ENCODE measurements around the gene TYMS.
A peak's percentile ranks its signal among the peaks of the same experiment; 100 is the strongest.

Gene TYMS

GRCh38 chr18:709771-710170, 52.3 kb downstream of the TYMS start:
- H3K4me3 ChIP-seq (ENCODE audit: insufficient read depth, low read depth, low read length): no peak overlapping the region
- no peaks in the 10 kb centered on the region for H3K9me3 ChIP-seq (ENCODE audit: control insufficient read depth, low read length)
- H3K4me1 ChIP-seq (ENCODE audit: control insufficient read depth, insufficient read depth, low read length): no peaks in the 10 kb centered on the region
- 88 to 100% methylated on average over 1 of the region's 1 CpG for WGBS, 2 experiments
- no peaks in the 10 kb centered on the region for H3K36me3 ChIP-seq (ENCODE audit: control insufficient read depth, insufficient read depth, low read length)
- no peak overlapping the region for H3K27ac ChIP-seq (ENCODE audit: insufficient read depth, low read depth, low read length, poor library complexity, severe bottlenecking)
- no peaks in the 10 kb centered on the region for H3K27me3 ChIP-seq (ENCODE audit: control insufficient read depth, insufficient read depth, low read length, poor library complexity, severe bottlenecking)

- Histone ChIP-seq H3K27ac (ENCODE audit: insufficient read depth, low read depth, low read length, poor library complexity, severe bottlenecking) (no peak overlapping the region), H3K9me3 (ENCODE audit: control insufficient read depth, low read length) (no peaks in the 10 kb centered on the region), H3K27me3 (ENCODE audit: control insufficient read depth, insufficient read depth, low read length, poor library complexity, severe bottlenecking) (no peaks in the 10 kb centered on the region), H3K36me3 (ENCODE audit: control insufficient read depth, insufficient read depth, low read length) (no peaks in the 10 kb centered on the region), H3K4me1 (ENCODE audit: control insufficient read depth, insufficient read depth, low read length) (no peaks in the 10 kb centered on the region), H3K4me3 (ENCODE audit: insufficient read depth, low read depth, low read length) (no peak overlapping the region)
- WGBS, 2 experiments: 100% methylated on average over 1 of the region's 3 CpGs
These were observed 53.2 kb downstream of the TYMS start for GRCh38 chr18:710418-711300.

- 14 to 19% methylated on average over 8 of the region's 8 CpGs for WGBS, 2 experiments
These were observed 53.8 kb downstream of the TYMS start for GRCh38 chr18:711310-711656.

GRCh38 chr18:711657-712400, 54.4 kb downstream of the TYMS start:
- Histone ChIP-seq H3K4me3 (ENCODE audit: insufficient read depth, low read depth, low read length) (peak overlapping the region; percentile 54), H3K36me3 (ENCODE audit: control insufficient read depth, insufficient read depth, low read length) (no peaks in the 10 kb centered on the region), H3K27ac (ENCODE audit: insufficient read depth, low read depth, low read length, poor library complexity, severe bottlenecking) (no peak overlapping the region), H3K4me1 (ENCODE audit: control insufficient read depth, insufficient read depth, low read length) (no peaks in the 10 kb centered on the region), H3K9me3 (ENCODE audit: control insufficient read depth, low read length) (no peaks in the 10 kb centered on the region), H3K27me3 (ENCODE audit: control insufficient read depth, insufficient read depth, low read length, poor library complexity, severe bottlenecking) (no peaks in the 10 kb centered on the region)
- 1% methylated on average over 42 of the region's 42 CpGs for WGBS, 2 experiments

More at GRCh38 chr18:711310-711656, 53.8 kb downstream of the TYMS start:
- H3K9me3 ChIP-seq (ENCODE audit: control insufficient read depth, low read length): no peaks in the 10 kb centered on the region
- no peak overlapping the region for H3K27ac ChIP-seq (ENCODE audit: insufficient read depth, low read depth, low read length, poor library complexity, severe bottlenecking)
- no peaks in the 10 kb centered on the region for H3K4me1 ChIP-seq (ENCODE audit: control insufficient read depth, insufficient read depth, low read length)
- peak overlapping the region; percentile 54 for H3K4me3 ChIP-seq (ENCODE audit: insufficient read depth, low read depth, low read length)
- H3K36me3 ChIP-seq (ENCODE audit: control insufficient read depth, insufficient read depth, low read length): no peaks in the 10 kb centered on the region
- no peaks in the 10 kb centered on the region for H3K27me3 ChIP-seq (ENCODE audit: control insufficient read depth, insufficient read depth, low read length, poor library complexity, severe bottlenecking)

- Histone ChIP-seq H3K4me1 (ENCODE audit: control insufficient read depth, insufficient read depth, low read length) (no peaks in the 10 kb centered on the region), H3K27ac (ENCODE audit: insufficient read depth, low read depth, low read length, poor library complexity, severe bottlenecking) (no peak within 1 kb of the TSS), H3K27me3 (ENCODE audit: control insufficient read depth, insufficient read depth, low read length, poor library complexity, severe bottlenecking) (no peaks in the 10 kb centered on the region), H3K36me3 (ENCODE audit: control insufficient read depth, insufficient read depth, low read length) (no peaks in the 10 kb centered on the region), H3K4me3 (ENCODE audit: insufficient read depth, low read depth, low read length) (peak within 1 kb of the TSS; percentile 54), H3K9me3 (ENCODE audit: control insufficient read depth, low read length) (no peaks in the 10 kb centered on the region)
- 11 to 12% methylated on average over 91 of the region's 91 CpGs for WGBS, 2 experiments
These were observed 55.1 kb downstream of the TYMS start, which contains the start of gene ENOSF1 for GRCh38 chr18:712401-713134. Gene ENOSF1 (minus strand): TSS chr18:712630. CDS start chr18:712587, 43 bp downstream.

DNA sequence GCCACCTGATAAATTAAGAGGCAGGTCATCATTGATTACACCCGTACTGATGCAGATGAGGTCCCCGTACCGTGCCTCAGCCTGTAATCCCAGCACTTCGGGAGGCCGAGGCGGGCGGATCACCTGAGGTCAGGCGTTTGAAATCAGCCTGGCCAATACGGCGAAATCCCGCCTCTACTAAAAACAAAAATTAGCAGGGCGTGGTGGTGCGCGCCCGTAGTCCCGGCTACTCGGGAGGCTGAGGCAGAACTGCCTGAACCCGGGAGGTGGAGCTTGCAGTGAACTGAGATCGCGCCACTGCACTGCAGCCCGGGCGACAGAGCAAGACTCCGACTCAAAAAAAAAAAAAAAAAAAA, 55.7 kb downstream of the TYMS start:
- Histone ChIP-seq H3K27me3 (ENCODE audit: control insufficient read depth, insufficient read depth, low read length, poor library complexity, severe bottlenecking) (no peaks in the 10 kb centered on the region), H3K27ac (ENCODE audit: insufficient read depth, low read depth, low read length, poor library complexity, severe bottlenecking) (no peak overlapping the region), H3K4me1 (ENCODE audit: control insufficient read depth, insufficient read depth, low read length) (no peaks in the 10 kb centered on the region), H3K4me3 (ENCODE audit: insufficient read depth, low read depth, low read length) (peak overlapping the region; percentile 54), H3K36me3 (ENCODE audit: control insufficient read depth, insufficient read depth, low read length) (no peaks in the 10 kb centered on the region), H3K9me3 (ENCODE audit: control insufficient read depth, low read length) (no peaks in the 10 kb centered on the region)
- 90 to 93% methylated on average over 23 of the region's 23 CpGs for WGBS, 2 experiments

DNA sequence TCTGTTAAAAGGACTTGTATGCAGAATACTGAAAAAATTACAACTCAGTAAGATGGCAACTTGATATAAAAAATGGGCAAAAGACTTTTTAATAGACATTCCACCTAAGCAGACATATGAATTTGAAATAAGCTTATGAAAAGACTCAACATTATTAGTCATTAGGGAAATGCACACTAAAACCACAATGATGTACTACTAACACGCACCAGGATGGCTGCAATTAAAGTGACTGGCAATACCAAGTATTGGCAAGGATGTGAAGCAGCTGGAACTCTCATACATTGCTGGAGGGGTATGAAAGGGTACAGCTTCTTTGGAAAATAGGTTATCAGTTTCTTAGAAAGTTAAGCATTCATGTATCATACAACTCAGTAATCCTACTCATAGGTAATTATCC, 58.2 kb downstream of the TYMS start:
- 100% methylated on average over 1 of the region's 1 CpG for WGBS, 2 experiments

GRCh38 chr18:717003-717402, 59.5 kb downstream of the TYMS start:
- no peaks in the 10 kb centered on the region for H3K36me3 ChIP-seq (ENCODE audit: control insufficient read depth, insufficient read depth, low read length)
- H3K4me1 ChIP-seq (ENCODE audit: control insufficient read depth, insufficient read depth, low read length): no peaks in the 10 kb centered on the region
- H3K27me3 ChIP-seq (ENCODE audit: control insufficient read depth, insufficient read depth, low read length, poor library complexity, severe bottlenecking): no peaks in the 10 kb centered on the region
- H3K27ac ChIP-seq (ENCODE audit: insufficient read depth, low read depth, low read length, poor library complexity, severe bottlenecking): no peak overlapping the region
- no peak overlapping the region for H3K4me3 ChIP-seq (ENCODE audit: insufficient read depth, low read depth, low read length)
- no peaks in the 10 kb centered on the region for H3K9me3 ChIP-seq (ENCODE audit: control insufficient read depth, low read length)
- 93 to 95% methylated on average over 4 of the region's 4 CpGs for WGBS, 2 experiments

More for the DNA sequence above, 58.2 kb downstream of the TYMS start:
- Histone ChIP-seq H3K4me1 (ENCODE audit: control insufficient read depth, insufficient read depth, low read length) (no peaks in the 10 kb centered on the region), H3K36me3 (ENCODE audit: control insufficient read depth, insufficient read depth, low read length) (no peaks in the 10 kb centered on the region), H3K4me3 (ENCODE audit: insufficient read depth, low read depth, low read length) (no peak overlapping the region), H3K27ac (ENCODE audit: insufficient read depth, low read depth, low read length, poor library complexity, severe bottlenecking) (no peak overlapping the region), H3K9me3 (ENCODE audit: control insufficient read depth, low read length) (no peaks in the 10 kb centered on the region), H3K27me3 (ENCODE audit: control insufficient read depth, insufficient read depth, low read length, poor library complexity, severe bottlenecking) (no peaks in the 10 kb centered on the region)

Data from ectodermal cell (in vitro differentiated cells).